HCT116 (cell line): ENCODE data around the gene ADI1. TPM values are rescaled to one million over a fixed set of nuclear protein-coding genes. Genes with fewer than 3 reads are reported as not detected.

Experiments used
- ATAC-seq: fragments of 200-7000 bp; cut with Tn5 transposase; 2 replicates; pipeline ENCODE4 v1.9.1; 2020; ENCODE audit warnings: mild to moderate bottlenecking, moderate library complexity
- BruUV-seq: library from RNA; stranded (reverse); fragments of 400-500 nt; replicated peaks from 2 replicates; lab custom pipeline; 2021; lab: Mats Ljungman, UMichigan
- CTCF ChIA-PET: fragments of 300-600 bp; sonication (Branson Sonifier 250); formaldehyde crosslinking; loops from one replicate; lab custom pipeline; 2021; ENCODE audit warnings: antibody characterized with exemption; lab: Charles Lee
- POLR2A ChIA-PET: fragments of 300-600, 350-600 bp; sonication (Branson Sonifier 250); formaldehyde crosslinking; loops from one replicate; lab custom pipeline; 2021; ENCODE audit warnings: antibody characterized with exemption; lab: Charles Lee
- RAD21 ChIA-PET, 2 experiments: fragments of 300-600 bp; sonication (Branson Sonifier 250); formaldehyde crosslinking; loops; one replicate each; lab custom pipeline; 2023; ENCODE audit warnings: low total read pairs in 2 of 2; ENCODE audit not compliant: uncharacterized antibody in 2 of 2, unreplicated experiment in 2 of 2, low non-redundant PET in 1 of 2; lab: Charles Lee
- DNase-seq: peaks from one replicate; pipeline ENCODE4 v3.0.0-alpha.2; 2010; ENCODE audit warnings: low read depth, low spot score
- H2AFZ ChIP-seq: fragments of 200-600 bp; shearing (Covaris generic), sonication (generic); 2 replicates; pipeline ENCODE4 v1.6.1; 2017; ENCODE audit warnings: low read depth, mixed run types, mixed read lengths, antibody characterized with exemption, low read length; ENCODE audit not compliant: poor library complexity, severe bottlenecking
- H3K27ac ChIP-seq: 2 replicates; pipeline ENCODE4 v1.5.1; 2012; ENCODE audit warnings: low read depth, low read length
- H3K27me3 ChIP-seq: fragments of 200-600 bp; sonication (generic); 2 replicates; pipeline ENCODE4 v1.6.1; 2016; ENCODE audit warnings: mixed run types, low read length, mixed read lengths; ENCODE audit not compliant: insufficient read depth
- H3K36me3 ChIP-seq, 2 experiments: fragments of 200-500 bp in 1 of 2; fragments of 200-600 bp in 1 of 2; sonication (Bioruptor generic) in 1 of 2; sonication (generic) in 1 of 2; 2 replicates each; pipeline versions ENCODE4 v1.5.1 to v1.6.1; 2014 to 2016; ENCODE audit warnings: low read length in 2 of 2, inconsistent platforms in 1 of 2, mixed read lengths in 1 of 2, mixed run types in 1 of 2; ENCODE audit not compliant: insufficient read depth in 2 of 2, control insufficient read depth in 1 of 2
- H3K4me1 ChIP-seq, 2 experiments: fragments of 200-600 bp in 1 of 2; sonication (generic) in 1 of 2; 2 replicates each; pipeline versions ENCODE4 v1.5.1 to v1.6.1; 2012 to 2017; ENCODE audit warnings: low read length in 2 of 2, inconsistent platforms in 1 of 2, mild to moderate bottlenecking in 1 of 2, mixed read lengths in 1 of 2, mixed run types in 1 of 2, moderate library complexity in 1 of 2; ENCODE audit not compliant: insufficient read depth in 2 of 2, control insufficient read depth in 1 of 2
- H3K4me2 ChIP-seq: fragments of 200-600 bp; sonication (generic); 2 replicates; pipeline ENCODE4 v1.6.1; 2017; ENCODE audit warnings: mixed run types, low read length, mixed read lengths
- H3K4me3 ChIP-seq, 2 experiments: fragments of 200-600 bp in 1 of 2; sonication (generic) in 1 of 2; replicated peaks in 1 of 2; 2 replicates each; pipeline ENCODE4 v1.5.1; 2011 to 2016; ENCODE audit warnings: low read length in 2 of 2, control low read depth in 1 of 2, low read depth in 1 of 2, mild to moderate bottlenecking in 1 of 2, mixed read lengths in 1 of 2, mixed run types in 1 of 2
- H3K79me2 ChIP-seq: fragments of 200-600 bp; sonication (generic); 2 replicates; pipeline ENCODE4 v1.6.1; 2017; ENCODE audit warnings: mild to moderate bottlenecking, mixed run types, low read length, moderate library complexity, mixed read lengths; ENCODE audit not compliant: insufficient read depth
- H3K9ac ChIP-seq: fragments of 200-600 bp; sonication (generic); 2 replicates; pipeline ENCODE4 v1.6.1; 2016; ENCODE audit warnings: low read length, mixed read lengths
- H3K9me2 ChIP-seq: fragments of 200-600 bp; sonication (generic), shearing (Covaris generic); 2 replicates; pipeline ENCODE4 v1.6.1; 2017; ENCODE audit warnings: mixed run types, mild to moderate bottlenecking, moderate library complexity; ENCODE audit not compliant: insufficient read depth
- H3K9me3 ChIP-seq, 2 experiments: fragments of 200-500 bp in 1 of 2; fragments of 200-600 bp in 1 of 2; sonication (Bioruptor generic) in 1 of 2; sonication (generic) in 1 of 2; 2 replicates each; pipeline ENCODE4 v1.6.1; 2014 to 2017; ENCODE audit warnings: low read length in 2 of 2, mixed read lengths in 2 of 2, inconsistent platforms in 1 of 2, low read depth in 1 of 2, mild to moderate bottlenecking in 1 of 2, mixed run types in 1 of 2, moderate library complexity in 1 of 2; ENCODE audit not compliant: control insufficient read depth in 1 of 2, insufficient read depth in 1 of 2
- H4K20me1 ChIP-seq: fragments of 200-600 bp; sonication (generic), shearing (Covaris generic); 2 replicates; pipeline ENCODE4 v1.6.1; 2017; ENCODE audit warnings: mixed run types, mild to moderate bottlenecking, moderate library complexity; ENCODE audit not compliant: insufficient read depth
- CBX3 ChIP-seq: IDR thresholded peaks from 2 replicates; pipeline ENCODE4 v1.6.1; 2012; ENCODE audit warnings: low read depth
- CEBPB ChIP-seq: IDR thresholded peaks from 2 replicates; pipeline ENCODE4 v1.6.1; 2012; ENCODE audit warnings: low read depth
- CTCF ChIP-seq, 3 experiments: fragments of 200-600 bp in 1 of 3; sonication (generic) in 1 of 3; IDR thresholded peaks in 2 of 3; conservative IDR thresholded peaks in 1 of 3; 2 replicates each; pipeline ENCODE4 v1.5.1; 2012 to 2017; ENCODE audit warnings: low read depth in 2 of 3, low read length in 2 of 3, antibody characterized with exemption in 1 of 3, borderline replicate concordance in 1 of 3, control low read depth in 1 of 3, mild to moderate bottlenecking in 1 of 3, mixed read lengths in 1 of 3, mixed run types in 1 of 3, moderate library complexity in 1 of 3; ENCODE audit not compliant: insufficient read depth in 1 of 3
- EGR1 ChIP-seq: IDR thresholded peaks from 2 replicates; pipeline ENCODE4 v1.6.1; 2012; ENCODE audit warnings: low read depth
- ELF1 ChIP-seq: IDR thresholded peaks from 2 replicates; pipeline ENCODE4 v1.6.1; 2012; ENCODE audit warnings: low read depth, borderline replicate concordance
- EZH2 ChIP-seq: fragments of 200-600 bp; sonication (generic); IDR thresholded peaks from 2 replicates; pipeline ENCODE4 v1.6.1; 2017; ENCODE audit warnings: antibody characterized with exemption, mixed run types
- EZH2phosphoT487 ChIP-seq: fragments of 200-600 bp; IDR thresholded peaks from 2 replicates; pipeline ENCODE4 v1.6.1; 2018; ENCODE audit warnings: antibody characterized with exemption, borderline replicate concordance
- FOSL1 ChIP-seq: IDR thresholded peaks from 2 replicates; pipeline ENCODE4 v1.6.1; 2012; ENCODE audit warnings: low read depth
- JUND ChIP-seq: IDR thresholded peaks from 2 replicates; pipeline ENCODE4 v1.6.1; 2012
- POLR2AphosphoS5 ChIP-seq: IDR thresholded peaks from 2 replicates; pipeline ENCODE4 v1.6.1; 2011; ENCODE audit warnings: mild to moderate bottlenecking, low read depth, low read length, moderate library complexity
- RAD21 ChIP-seq: IDR thresholded peaks from 2 replicates; pipeline ENCODE4 v1.6.1; 2012; ENCODE audit warnings: low read depth, mild to moderate bottlenecking
- SIN3A ChIP-seq: IDR thresholded peaks from 2 replicates; pipeline ENCODE4 v1.6.1; 2012; ENCODE audit warnings: low read depth
- SP1 ChIP-seq: IDR thresholded peaks from 2 replicates; pipeline ENCODE4 v1.6.1; 2012; ENCODE audit warnings: low read depth
- SRF ChIP-seq: IDR thresholded peaks from 2 replicates; pipeline ENCODE4 v1.6.1; 2012; ENCODE audit warnings: low read depth
- TCF7L2 ChIP-seq: IDR thresholded peaks from 2 replicates; pipeline ENCODE4 v1.7.0; 2011; ENCODE audit warnings: borderline replicate concordance, inconsistent platforms; ENCODE audit not compliant: insufficient read depth, insufficient read length; ENCODE audit errors: extremely low read depth
- YY1 ChIP-seq: IDR thresholded peaks from 2 replicates; pipeline ENCODE4 v1.6.1; 2011; ENCODE audit warnings: low read length, low read depth, moderate library complexity, mild to moderate bottlenecking; ENCODE audit not compliant: insufficient replicate concordance; ENCODE audit errors: extremely low read depth
- ZFX ChIP-seq: fragments of 450-650 bp; IDR thresholded peaks from 2 replicates; pipeline ENCODE4 v1.6.1; 2017
- intact Hi-C: fragments of 100-400 bp; cut with micrococcal nuclease; formaldehyde crosslinking; loops from 2 replicates; pipeline ENCODE4 v1.10.0; 2022
- total RNA-seq: library from RNA; stranded (reverse); gene quantifications from one replicate; pipeline ENCODE4 v1.2.1, GENCODE V29; 2021; ENCODE audit not compliant: unreplicated experiment
- TF ChIP-seq, protein P1 (sequence below): IDR thresholded peaks from 2 replicates; pipeline ENCODE4 v1.6.1; 2012
- TF ChIP-seq, protein P2 (sequence below): IDR thresholded peaks from 2 replicates; pipeline ENCODE4 v1.6.1; 2012; ENCODE audit warnings: low read depth

ADI1 gene
- total RNA-seq, 1 experiment from 2014 or later, result 27.0 TPM

GRCh38 chr2:3513026-3513810 is 6.1 kb downstream of the ADI1 start:
- no TSS peak for BruUV-seq
- Histone ChIP-seq H3K9me2 (no peaks in the 10 kb centered on the region), H4K20me1 (no peaks in the 10 kb centered on the region), H3K9ac (no peak overlapping the region), H3K27ac (no peak overlapping the region), H2AFZ (no peak overlapping the region), H3K9me3 (0 out of 4 replicates have a peak, but pooled peaks cover 0 to 3% of the 10 kb centered on the region in 2 experiments), H3K36me3 (no peaks in the 10 kb centered on the region), H3K4me1 (peaks cover 4 to 5% of the 10 kb centered on the region in 2 experiments; a peak in 3 of 4 replicates), H3K27me3 (no peaks in the 10 kb centered on the region), H3K4me2 (no peak overlapping the region), H3K79me2 (peaks cover 8% of the 10 kb centered on the region), H3K4me3 (no peak overlapping the region)
- no peak for DNase-seq
- intact Hi-C loops, result no loop called here
- RAD21 ChIA-PET, result no interaction called here
- no peak for TF ChIP-seq CBX3
- no peak for TF ChIP-seq EZH2phosphoT487
- TF ChIP-seq FOSL1, result no peak
- no peak for TF ChIP-seq SP1
- TF ChIP-seq TCF7L2, result no peak
- TF ChIP-seq, protein P1, sequence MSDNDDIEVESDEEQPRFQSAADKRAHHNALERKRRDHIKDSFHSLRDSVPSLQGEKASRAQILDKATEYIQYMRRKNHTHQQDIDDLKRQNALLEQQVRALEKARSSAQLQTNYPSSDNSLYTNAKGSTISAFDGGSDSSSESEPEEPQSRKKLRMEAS, result no peak
- no peak for TF ChIP-seq EZH2
- TF ChIP-seq SRF, result no peak
- TF ChIP-seq, protein P2, sequence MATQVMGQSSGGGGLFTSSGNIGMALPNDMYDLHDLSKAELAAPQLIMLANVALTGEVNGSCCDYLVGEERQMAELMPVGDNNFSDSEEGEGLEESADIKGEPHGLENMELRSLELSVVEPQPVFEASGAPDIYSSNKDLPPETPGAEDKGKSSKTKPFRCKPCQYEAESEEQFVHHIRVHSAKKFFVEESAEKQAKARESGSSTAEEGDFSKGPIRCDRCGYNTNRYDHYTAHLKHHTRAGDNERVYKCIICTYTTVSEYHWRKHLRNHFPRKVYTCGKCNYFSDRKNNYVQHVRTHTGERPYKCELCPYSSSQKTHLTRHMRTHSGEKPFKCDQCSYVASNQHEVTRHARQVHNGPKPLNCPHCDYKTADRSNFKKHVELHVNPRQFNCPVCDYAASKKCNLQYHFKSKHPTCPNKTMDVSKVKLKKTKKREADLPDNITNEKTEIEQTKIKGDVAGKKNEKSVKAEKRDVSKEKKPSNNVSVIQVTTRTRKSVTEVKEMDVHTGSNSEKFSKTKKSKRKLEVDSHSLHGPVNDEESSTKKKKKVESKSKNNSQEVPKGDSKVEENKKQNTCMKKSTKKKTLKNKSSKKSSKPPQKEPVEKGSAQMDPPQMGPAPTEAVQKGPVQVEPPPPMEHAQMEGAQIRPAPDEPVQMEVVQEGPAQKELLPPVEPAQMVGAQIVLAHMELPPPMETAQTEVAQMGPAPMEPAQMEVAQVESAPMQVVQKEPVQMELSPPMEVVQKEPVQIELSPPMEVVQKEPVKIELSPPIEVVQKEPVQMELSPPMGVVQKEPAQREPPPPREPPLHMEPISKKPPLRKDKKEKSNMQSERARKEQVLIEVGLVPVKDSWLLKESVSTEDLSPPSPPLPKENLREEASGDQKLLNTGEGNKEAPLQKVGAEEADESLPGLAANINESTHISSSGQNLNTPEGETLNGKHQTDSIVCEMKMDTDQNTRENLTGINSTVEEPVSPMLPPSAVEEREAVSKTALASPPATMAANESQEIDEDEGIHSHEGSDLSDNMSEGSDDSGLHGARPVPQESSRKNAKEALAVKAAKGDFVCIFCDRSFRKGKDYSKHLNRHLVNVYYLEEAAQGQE, result no peak
- TF ChIP-seq YY1, result no peak
- no peak for TF ChIP-seq SIN3A
- TF ChIP-seq ZFX, result no peak
- no peak for TF ChIP-seq EGR1
- no peak for TF ChIP-seq RAD21
- TF ChIP-seq JUND, result no peak
- no peak for TF ChIP-seq CTCF (IDR thresholded peaks at IDR 0.05 in 2 of 3, conservative IDR thresholded peaks at IDR 0.05 in 1 of 3; ENCODE audit: borderline replicate concordance in 1 of 3, insufficient read depth in 1 of 3, low read depth in 2 of 3, low read length in 2 of 3)
- no peak for TF ChIP-seq CEBPB
- TF ChIP-seq ELF1, result no peak
- TF ChIP-seq POLR2AphosphoS5, result no peak
- POLR2A ChIA-PET, result no interaction called here
- no peak for ATAC-seq
- CTCF ChIA-PET, result no interaction called here
